ENCODE results near the gene MYOM1.
A peak's percentile ranks its signal among the peaks of the same experiment; 100 is the strongest.

MYOM1 gene

DNA sequence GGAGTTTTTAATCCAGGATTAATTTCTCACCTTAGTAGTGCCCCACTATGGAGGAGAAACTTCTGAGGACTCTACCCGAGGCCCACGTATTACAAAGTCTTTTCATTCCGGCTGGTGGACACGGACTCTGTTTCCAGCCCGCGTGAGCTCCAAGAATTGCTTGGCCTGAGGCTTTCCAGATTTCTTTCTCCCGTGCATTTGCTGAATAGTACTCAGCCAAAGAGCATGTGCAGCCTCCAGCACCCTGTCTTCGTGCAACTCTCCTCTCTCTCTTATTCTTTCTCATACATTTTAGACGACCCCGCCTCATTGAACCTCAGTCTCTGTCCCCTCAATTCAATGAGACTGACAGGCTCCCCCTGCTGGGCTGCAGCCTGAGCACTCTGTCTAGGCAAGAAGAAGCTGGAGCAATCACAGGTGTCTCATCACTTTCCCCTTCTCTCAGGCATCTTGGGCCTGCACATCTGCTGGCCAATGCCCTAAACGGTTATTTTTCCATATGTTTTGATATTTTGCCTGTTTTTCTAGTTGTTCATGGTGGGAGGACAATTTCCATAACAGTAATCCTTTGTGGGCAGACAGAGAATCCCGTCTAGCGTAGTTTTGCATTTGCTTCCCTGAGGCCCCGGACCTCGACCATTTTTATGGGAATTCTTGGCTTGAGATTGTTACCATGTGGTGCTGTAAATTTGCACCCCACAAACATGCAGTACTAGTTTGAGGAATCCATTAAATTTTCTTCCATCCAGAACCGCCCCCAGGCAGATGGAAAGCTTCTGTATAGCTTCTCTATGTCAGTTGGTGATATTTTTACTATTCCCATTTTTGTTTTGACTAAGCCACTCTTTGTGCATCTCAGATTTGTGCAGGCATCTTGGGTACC lies 156.7 kb downstream of the MYOM1 start:
- DNase-seq (ENCODE audit: low read depth): peak; percentile 67
- H3K4me3 ChIP-seq (ENCODE audit: low read depth, low read length): no peak overlapping the region
- TF ChIP-seq, protein P1, sequence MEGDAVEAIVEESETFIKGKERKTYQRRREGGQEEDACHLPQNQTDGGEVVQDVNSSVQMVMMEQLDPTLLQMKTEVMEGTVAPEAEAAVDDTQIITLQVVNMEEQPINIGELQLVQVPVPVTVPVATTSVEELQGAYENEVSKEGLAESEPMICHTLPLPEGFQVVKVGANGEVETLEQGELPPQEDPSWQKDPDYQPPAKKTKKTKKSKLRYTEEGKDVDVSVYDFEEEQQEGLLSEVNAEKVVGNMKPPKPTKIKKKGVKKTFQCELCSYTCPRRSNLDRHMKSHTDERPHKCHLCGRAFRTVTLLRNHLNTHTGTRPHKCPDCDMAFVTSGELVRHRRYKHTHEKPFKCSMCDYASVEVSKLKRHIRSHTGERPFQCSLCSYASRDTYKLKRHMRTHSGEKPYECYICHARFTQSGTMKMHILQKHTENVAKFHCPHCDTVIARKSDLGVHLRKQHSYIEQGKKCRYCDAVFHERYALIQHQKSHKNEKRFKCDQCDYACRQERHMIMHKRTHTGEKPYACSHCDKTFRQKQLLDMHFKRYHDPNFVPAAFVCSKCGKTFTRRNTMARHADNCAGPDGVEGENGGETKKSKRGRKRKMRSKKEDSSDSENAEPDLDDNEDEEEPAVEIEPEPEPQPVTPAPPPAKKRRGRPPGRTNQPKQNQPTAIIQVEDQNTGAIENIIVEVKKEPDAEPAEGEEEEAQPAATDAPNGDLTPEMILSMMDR (IDR thresholded peaks at IDR 0.05; ENCODE audit: insufficient read depth, low read depth, low read length, missing control alignments): peak; percentile 77

DNA sequence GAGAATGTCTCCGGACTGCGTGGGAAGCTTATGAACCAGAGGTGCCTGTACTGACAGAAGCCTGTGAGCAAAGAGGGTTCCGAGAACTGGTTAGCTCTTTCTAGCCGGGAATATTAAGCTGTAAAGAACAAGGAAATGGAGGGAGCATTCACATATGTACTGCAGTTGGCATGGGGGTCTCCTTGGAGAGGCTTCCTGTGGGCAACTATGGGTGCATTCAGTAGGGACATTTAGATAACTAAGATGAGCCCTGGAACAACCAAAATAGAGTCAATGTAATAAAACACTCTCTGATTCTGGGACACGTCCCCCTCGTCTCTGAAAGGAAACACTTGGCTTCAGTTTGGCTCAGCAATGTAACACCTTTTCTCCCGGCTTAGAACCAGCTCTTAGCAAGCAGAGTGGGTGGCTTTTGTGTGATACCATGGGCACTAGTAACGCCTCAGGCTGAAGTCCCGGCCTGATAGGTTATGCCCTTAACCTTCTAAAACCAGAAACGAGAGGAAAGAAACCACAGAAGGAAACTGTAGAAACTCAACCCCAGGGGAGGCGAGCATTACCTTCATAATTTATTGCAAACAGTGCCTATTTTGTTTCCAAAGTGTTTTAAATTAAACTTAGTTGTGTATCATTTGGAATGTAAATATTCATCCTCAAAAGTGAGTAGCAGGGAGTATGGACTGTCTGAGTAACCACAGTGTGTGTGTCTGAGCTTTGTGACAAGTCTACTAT lies 158.0 kb downstream of the MYOM1 start:
- peak; percentile 31 for DNase-seq (ENCODE audit: low read depth)
- TF ChIP-seq, protein P1 (IDR thresholded peaks at IDR 0.05; ENCODE audit: insufficient read depth, low read depth, low read length, missing control alignments): no peak
- H3K4me3 ChIP-seq (ENCODE audit: low read depth, low read length): no peak overlapping the region

DNA sequence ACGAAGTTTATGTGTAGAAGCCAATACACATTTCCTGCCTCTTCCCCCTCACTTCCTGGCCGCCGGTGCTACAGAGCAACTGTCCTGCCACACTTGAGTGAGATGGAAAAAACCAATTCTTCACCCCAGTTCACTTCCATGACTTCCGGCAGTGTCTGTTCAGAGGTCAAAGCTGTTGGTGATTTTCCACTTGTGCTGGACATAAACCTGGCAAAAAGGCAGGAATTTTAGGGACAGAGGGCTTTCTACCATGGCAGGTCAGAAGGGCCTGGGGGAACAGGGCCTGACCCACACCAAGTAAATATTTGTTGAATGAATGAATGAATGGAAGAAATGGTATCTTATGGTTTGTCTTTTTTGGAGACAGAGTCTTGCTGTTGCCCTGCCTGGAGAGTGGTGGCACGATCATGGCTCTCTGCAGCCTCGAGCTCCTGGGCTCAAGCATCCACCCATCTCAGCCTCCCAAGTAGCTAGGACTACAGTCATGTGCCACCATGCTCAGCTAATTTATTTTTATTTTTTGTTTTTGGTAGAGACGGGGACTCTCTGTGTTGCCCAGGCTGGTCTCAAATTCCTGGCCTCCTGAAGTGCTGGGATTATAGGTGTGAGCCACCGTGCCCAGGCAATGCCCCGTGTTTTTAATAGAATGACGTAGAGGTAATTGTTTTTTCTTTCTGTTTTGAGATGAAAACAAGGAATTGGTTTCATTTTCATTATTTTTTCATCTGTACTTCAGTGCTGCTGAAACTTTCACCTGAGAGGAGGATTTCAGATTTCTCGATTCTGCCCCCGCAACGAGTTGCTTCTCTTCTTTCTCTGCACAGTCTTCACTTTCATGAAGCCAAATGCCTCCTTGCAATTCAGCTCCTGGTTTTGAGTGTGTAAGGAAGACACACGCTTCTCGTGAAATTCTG lies 158.8 kb downstream of the MYOM1 start:
- DNase-seq (ENCODE audit: low read depth): peak; percentile 60
- TF ChIP-seq, protein P1 (IDR thresholded peaks at IDR 0.05; ENCODE audit: insufficient read depth, low read depth, low read length, missing control alignments): no peak
- no peak overlapping the region for H3K4me3 ChIP-seq (ENCODE audit: low read depth, low read length)

DNA sequence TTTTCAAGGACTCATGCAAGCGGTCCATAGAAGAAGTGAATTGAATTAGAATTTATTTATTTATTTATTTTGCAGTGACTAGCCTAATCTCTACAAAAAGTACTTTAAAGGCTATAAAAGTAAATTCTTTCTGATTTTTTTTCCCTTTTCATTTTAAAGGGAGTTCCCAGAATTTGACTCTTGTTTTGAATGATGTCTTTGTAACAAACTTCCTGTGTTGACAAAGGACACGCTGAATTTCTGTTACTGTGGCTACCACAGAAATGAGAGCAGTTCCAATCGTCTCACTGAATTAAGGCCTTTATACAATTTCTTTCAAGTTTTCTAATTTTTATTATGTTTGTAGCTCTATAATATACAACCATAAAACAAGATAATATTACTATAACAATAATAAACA lies 160.5 kb downstream of the MYOM1 start:
- TF ChIP-seq, protein P1 (IDR thresholded peaks at IDR 0.05; ENCODE audit: insufficient read depth, low read depth, low read length, missing control alignments): no peak
- no peak overlapping the region for H3K4me3 ChIP-seq (ENCODE audit: low read depth, low read length)
- peak; percentile 56 for DNase-seq (ENCODE audit: low read depth)

DNA sequence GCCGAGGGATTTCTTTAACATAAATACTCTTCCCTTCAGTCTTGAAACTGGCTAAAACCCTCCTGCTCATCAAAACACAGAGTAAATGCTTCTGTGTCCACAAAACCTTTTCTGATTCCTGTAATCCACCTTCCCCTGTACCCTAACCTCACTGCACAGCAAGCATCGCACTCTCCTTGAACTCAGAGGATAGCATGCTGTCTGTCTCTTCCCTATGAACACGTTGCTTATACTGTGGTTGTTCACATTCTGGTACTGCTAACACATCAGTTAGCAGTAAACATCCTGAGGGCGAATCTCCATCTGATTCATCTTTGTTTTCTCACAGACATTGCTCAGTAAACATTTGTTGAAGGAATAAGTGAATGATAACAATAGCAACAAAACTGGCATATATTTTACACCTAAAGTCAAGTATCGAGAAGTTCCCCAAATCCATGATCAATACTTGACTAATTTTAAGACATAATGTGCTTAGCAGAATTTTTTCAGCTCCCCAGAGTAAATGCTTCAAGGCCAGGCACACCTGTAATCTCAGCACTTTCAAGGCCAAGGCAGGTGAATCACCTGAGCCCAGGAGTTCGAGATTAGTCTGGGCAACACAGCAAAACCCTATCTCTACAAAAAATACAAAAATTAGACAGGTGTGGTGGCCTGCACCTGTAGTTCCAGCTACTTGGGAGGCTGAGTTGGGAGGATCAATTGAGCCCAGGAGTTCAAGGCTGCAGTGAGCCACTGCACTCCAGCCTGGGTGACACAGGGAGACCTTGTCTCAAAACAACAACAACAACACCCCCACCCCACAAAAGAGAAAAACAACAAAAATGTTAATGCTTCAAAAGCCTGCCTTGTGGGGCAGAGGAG lies 161.2 kb downstream of the MYOM1 start:
- DNase-seq (ENCODE audit: low read depth): no peak
- TF ChIP-seq, protein P1 (IDR thresholded peaks at IDR 0.05; ENCODE audit: insufficient read depth, low read depth, low read length, missing control alignments): no peak
- H3K4me3 ChIP-seq (ENCODE audit: low read depth, low read length): no peak overlapping the region

DNA sequence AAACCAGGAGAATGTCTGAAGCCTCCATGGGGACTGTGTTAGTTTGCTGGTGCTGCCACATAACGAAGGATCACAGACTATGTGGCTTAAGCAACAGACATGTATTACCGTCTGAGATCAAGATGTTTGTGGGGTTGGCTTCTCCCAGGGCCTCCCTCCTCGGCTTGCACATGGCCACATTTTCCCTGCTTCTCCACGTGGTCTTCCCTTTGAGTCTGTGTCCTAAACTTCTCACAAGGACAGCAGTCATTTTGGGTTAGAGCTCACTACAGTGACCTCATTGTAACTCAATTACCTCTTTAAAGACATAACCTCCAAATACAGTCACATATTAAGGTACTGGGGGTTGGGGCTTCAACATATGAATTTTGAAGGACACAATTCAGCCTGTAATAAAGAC lies 162.2 kb downstream of the MYOM1 start:
- TF ChIP-seq, protein P1 (IDR thresholded peaks at IDR 0.05; ENCODE audit: insufficient read depth, low read depth, low read length, missing control alignments): no peak

More for the DNA sequence above, 162.2 kb downstream of the MYOM1 start:
- H3K4me3 ChIP-seq (ENCODE audit: low read depth, low read length): no peak overlapping the region
- DNase-seq (ENCODE audit: low read depth): no peak
